Measurements from ENCODE around the gene ATP5F1E. TPM values are rescaled to one million over a fixed set of nuclear protein-coding genes. Genes with fewer than 3 reads are reported as not detected.

Gene ATP5F1E
- total and polyA plus RNA-seq, 2 of the 4 experiments (the other 2 are of a cell fraction): 3.8 to 34.5 TPM

GRCh38 chr20:58996226-58996611 is 35.9 kb downstream of the ATP5F1E start:
- no peak overlapping the region for H3K18ac ChIP-seq (ENCODE audit: low read depth, low read length)
- no peaks in the 10 kb centered on the region for H3K27me3 ChIP-seq (ENCODE audit: control insufficient read depth, insufficient read depth, low read length)
- ATAC-seq (ENCODE audit: low read depth): no peak
- H3K9me3 ChIP-seq (ENCODE audit: control insufficient read depth, insufficient read depth, low read length): no peaks in the 10 kb centered on the region
- intact Hi-C loops (cut with micrococcal nuclease): no loop called here
- H3K9ac ChIP-seq (ENCODE audit: low read depth, low read length): no peak overlapping the region
- DNase-seq: no peak
- CTCF ChIA-PET: interaction anchor here (0.6 kb wide), 1 partner anchor 56 kb away, joined by 3 read pairs; no protein-coding TSS in a partner anchor
- H3K4me3 ChIP-seq (ENCODE audit: insufficient read depth, low read depth, low read length): no peak overlapping the region
- no peak overlapping the region for H3K23ac ChIP-seq (ENCODE audit: low read depth, low read length)
- no peak overlapping the region for H4K8ac ChIP-seq (ENCODE audit: low read depth in 2 of 2, low read length in 2 of 2)
- H3K4ac ChIP-seq (ENCODE audit: low read depth, low read length): no peak overlapping the region
- peaks cover 6% of the 10 kb centered on the region; the same call in 1 of the 2 replicates for H3K4me1 ChIP-seq (ENCODE audit: control insufficient read depth, insufficient read depth, low read length)
- H3K79me1 ChIP-seq (ENCODE audit: low read depth in 1 of 2, low read length in 2 of 2): peaks cover 14 to 36% of the 10 kb centered on the region in 2 experiments; a peak in 3 of 4 replicates
- no peak overlapping the region for H3K14ac ChIP-seq (replicated peaks; ENCODE audit: low read depth, low read length)
- no peak overlapping the region for H3K4me2 ChIP-seq (ENCODE audit: low read depth, low read length)
- TF ChIP-seq NFE2L2 (IDR thresholded peaks at IDR 0.05; ENCODE audit: low read depth, low read length): no peak
- no peak overlapping the region for H4K5ac ChIP-seq (ENCODE audit: low read depth, low read length)
- dilution Hi-C loops (cut with HindIII; ENCODE audit: low sequenced_read_pairs, unreplicated experiment): no loop called here
- peaks cover 54% of the 10 kb centered on the region for H3K36me3 ChIP-seq (ENCODE audit: control insufficient read depth, insufficient read depth, low read length)
- H2BK20ac ChIP-seq (ENCODE audit: low read depth, low read length): no peak overlapping the region
- in situ Hi-C loops (cut with MboI; ENCODE audit: low sequenced_read_pairs): no loop called here
- no peak overlapping the region for H2AK5ac ChIP-seq (ENCODE audit: low read depth, low read length)
- POLR2A ChIA-PET (ENCODE audit: unreplicated experiment): no interaction called here
- no TSS peak for BruUV-seq (replicated peaks)
- H4K91ac ChIP-seq (ENCODE audit: insufficient read depth, low read depth, low read length): no peak overlapping the region
- peaks cover 19% of the 10 kb centered on the region for H3K9me1 ChIP-seq (ENCODE audit: insufficient read depth, low read length)
- H2BK5ac ChIP-seq (ENCODE audit: low read depth, low read length, poor library complexity, severe bottlenecking): no peak overlapping the region
- H2AK9ac ChIP-seq (replicated peaks; ENCODE audit: low read depth, low read length, poor library complexity): no peak overlapping the region
- 95% methylated on average over 3 of the region's 12 CpGs; no CpG with 5 or more reads in 1 of the 2 experiments for WGBS, 2 experiments (ENCODE audit: extremely low coverage in 2 of 2, insufficient read length in 1 of 2)
- H2BK15ac ChIP-seq (ENCODE audit: low read depth, low read length): no peak overlapping the region
- H3K27ac ChIP-seq (ENCODE audit: insufficient read depth, low read length): no peak overlapping the region
- H2BK120ac ChIP-seq (ENCODE audit: low read depth, low read length): no peak overlapping the region
- H2AFZ ChIP-seq (replicated peaks; ENCODE audit: low read length, poor library complexity): no peak overlapping the region
- no peak overlapping the region for H3K56ac ChIP-seq (ENCODE audit: extremely low read depth, insufficient read depth, low read length)
- H4K20me1 ChIP-seq (ENCODE audit: insufficient read depth, low read length): peaks cover 15% of the 10 kb centered on the region
